Astrocyte of the cerebellum (primary cell): ENCODE results near the gene PRAME.
"Not testable (repeated sequence)": the region's sequence is repeated elsewhere in the genome, so short reads cannot be mapped to it uniquely, and the experiment has no call there.

Experiments
- DNase-seq: peaks from one replicate; pipeline ENCODE4 v3.0.0-alpha.2; 2011; ENCODE audit warnings: low read depth
- H3K4me3 ChIP-seq: 2 replicates; pipeline ENCODE4 v1.5.1; 2011; ENCODE audit warnings: mild to moderate bottlenecking, low read depth, low read length, moderate library complexity
- in situ Hi-C: cut with HindIII; loops from 2 replicates; pipeline ENCODE4 v1.10.0; 2017; ENCODE audit warnings: low sequenced_read_pairs
- TF ChIP-seq, protein P1 (sequence below): IDR thresholded peaks from 2 replicates; pipeline ENCODE4 v1.5.1; 2012; ENCODE audit warnings: low read length, low read depth, moderate library complexity, mild to moderate bottlenecking; ENCODE audit errors: missing control alignments

Gene PRAME

DNA sequence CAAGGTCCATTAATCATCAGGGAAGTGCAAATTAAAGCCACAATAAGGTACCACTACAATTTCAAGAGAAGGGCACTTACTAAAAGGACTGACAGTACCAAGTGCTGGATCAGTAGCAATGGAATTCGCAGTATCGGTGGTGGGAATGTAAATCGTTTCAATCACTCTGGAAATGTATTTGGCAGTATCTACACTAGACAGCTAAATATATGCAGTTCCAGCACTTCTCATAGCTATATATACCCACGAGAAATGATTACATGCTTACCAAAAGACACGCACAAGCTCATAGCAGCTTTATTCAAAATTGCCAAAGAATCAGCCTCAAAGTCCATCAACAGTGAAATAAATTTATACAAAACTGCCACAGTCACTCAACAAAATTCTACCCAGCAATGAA is 46.1 kb downstream of the PRAME start:
- TF ChIP-seq, protein P1, sequence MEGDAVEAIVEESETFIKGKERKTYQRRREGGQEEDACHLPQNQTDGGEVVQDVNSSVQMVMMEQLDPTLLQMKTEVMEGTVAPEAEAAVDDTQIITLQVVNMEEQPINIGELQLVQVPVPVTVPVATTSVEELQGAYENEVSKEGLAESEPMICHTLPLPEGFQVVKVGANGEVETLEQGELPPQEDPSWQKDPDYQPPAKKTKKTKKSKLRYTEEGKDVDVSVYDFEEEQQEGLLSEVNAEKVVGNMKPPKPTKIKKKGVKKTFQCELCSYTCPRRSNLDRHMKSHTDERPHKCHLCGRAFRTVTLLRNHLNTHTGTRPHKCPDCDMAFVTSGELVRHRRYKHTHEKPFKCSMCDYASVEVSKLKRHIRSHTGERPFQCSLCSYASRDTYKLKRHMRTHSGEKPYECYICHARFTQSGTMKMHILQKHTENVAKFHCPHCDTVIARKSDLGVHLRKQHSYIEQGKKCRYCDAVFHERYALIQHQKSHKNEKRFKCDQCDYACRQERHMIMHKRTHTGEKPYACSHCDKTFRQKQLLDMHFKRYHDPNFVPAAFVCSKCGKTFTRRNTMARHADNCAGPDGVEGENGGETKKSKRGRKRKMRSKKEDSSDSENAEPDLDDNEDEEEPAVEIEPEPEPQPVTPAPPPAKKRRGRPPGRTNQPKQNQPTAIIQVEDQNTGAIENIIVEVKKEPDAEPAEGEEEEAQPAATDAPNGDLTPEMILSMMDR = no peak
- no peak overlapping the region for H3K4me3 ChIP-seq
- in situ Hi-C loops = no loop called here
- DNase-seq = no peak

DNA sequence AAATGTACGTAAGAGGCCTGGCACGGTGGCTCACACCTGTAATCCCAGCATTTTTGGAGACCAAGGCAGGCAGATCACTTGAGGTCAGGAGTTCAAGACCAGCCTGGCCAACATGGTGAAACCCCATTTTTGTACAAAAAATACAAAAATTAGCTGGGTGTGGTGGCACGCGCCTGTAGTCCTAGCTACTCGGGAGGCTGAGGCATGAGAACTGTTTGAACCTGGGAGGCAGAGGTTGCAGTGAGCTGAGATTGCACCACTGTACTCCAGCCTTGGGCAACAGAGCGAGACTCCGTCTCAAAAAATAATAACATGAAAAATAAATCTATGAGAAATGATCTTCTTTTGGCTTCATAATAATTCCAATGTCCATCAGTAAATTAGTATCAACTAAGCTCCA is 48.2 kb downstream of the PRAME start:
- in situ Hi-C loops, H3K4me3 ChIP-seq, DNase-seq: not testable (repeated sequence)

DNA sequence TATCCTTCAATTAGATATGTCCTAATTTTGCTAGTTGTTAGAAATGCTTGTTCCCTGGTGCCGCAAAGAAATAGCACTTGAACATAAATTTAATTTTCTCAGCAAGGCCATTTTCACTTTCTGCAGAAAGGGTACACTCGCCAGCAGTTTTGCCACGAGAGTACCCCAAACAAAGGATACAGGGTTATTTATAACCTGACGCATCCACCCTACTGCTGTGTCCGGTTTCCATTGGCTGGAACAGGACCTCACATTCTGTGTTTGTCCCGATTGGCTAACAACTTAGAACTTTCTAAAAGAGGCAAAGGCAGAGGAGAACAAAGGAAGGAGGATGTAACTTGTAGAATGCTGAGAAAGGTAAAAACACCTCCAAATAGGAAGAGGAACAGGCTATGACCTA is 49.2 kb downstream of the PRAME start:
- H3K4me3 ChIP-seq, DNase-seq, in situ Hi-C loops: not testable (repeated sequence)

DNA sequence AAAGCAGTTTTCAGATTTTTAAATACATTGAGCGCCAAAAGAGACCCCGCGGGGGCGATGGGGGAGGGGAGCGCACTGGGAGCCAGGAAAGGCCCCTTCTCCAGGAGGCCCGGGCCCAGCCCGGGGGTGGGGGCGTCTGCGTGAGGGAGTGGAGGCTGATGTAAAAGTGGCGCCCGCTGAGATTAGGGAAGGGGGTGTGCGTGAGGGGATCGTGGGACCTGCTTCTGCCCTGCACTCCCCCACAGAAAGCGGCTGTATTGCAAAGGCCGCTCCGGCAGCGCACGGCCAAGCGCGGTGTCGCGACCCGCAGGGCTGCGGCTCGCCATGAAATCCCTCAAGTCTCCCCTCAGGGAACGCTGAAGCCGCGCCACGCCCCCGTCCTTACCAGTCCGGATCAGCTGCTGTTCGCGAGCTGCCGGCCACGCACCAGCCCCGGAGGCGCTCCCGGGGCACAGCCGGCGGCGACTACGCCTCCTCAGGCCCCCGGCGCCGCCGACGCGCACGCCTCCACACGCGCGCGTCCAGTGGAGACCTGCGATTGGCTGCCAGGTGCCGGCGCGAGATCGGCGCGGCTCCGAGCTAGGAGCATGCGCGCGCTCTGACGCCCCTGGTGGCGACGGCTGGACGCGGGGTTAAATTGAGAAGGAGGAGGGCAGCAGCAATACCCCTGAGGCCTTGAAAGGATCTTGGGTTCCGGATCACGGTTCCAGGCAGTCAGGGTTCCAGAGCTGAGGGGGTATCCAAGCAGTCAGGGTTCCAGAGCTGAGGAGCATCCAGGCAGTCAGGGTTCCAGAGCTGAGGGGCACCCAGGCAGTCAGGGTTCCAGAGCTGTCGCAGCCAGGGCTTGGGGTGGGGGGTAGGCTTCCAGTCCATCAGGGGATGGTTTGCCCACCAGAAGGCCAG is 50.5 kb downstream of the PRAME start, which contains the start of gene ZNF280B:
TSS of gene ZNF280B (minus strand) at position 469 of the 903 bp plus-strand sequence. CDS start 19,344 bp downstream, outside the sequence.
- in situ Hi-C loops = no loop called here
- peak; percentile 48 for DNase-seq
- TF ChIP-seq, protein P1 = peak; percentile 82
- H3K4me3 ChIP-seq = peak within 1 kb of the TSS; percentile 83

DNA sequence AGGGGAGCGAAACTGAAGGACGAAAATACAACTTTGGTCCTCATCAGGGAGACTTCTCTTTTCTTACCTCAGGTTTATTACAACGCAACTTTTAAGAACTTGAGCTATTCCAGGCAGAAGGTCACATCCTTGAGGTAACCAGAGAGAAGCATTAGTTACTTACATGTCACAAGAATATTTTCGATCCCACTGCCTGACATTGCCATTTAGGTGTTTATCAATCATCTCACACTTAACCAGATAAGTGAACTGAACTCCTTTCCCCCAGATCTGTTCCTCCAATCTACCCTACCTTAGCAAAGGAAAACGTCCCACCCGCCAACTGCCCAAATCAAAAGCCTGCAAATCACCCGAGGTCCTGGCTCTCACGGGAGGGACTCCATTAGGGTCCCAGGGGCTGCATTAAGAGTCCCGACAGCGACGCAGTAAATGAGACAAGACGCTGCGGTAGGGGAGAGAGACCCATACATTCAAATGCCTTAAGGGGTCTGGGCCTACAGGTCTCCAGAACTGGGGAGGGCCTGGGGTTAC is 51.3 kb downstream of the PRAME start:
- H3K4me3 ChIP-seq = peak overlapping the region; percentile 83
- TF ChIP-seq, protein P1 = no peak
- no peak for DNase-seq
- in situ Hi-C loops = no loop called here

DNA sequence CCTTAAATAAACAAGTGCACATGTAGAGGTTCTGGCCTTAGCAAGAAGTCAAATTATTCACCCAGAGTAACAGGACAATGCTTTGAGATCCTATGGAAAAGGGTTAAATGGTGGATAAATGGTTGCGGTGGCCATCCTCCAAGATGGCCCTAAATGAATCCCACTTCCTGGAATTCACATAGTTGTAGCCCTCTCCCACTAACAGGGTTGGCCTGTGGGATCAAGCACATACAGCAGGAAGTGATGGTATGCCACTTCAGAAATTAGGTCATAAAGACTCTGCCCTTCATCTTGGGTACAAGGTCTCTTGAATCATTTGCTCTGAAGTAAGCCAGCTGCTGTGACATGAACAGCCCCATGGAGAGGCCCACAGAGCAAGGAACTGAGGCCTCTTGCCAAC is 52.3 kb downstream of the PRAME start:
- no peak overlapping the region for H3K4me3 ChIP-seq
- in situ Hi-C loops = no loop called here
- TF ChIP-seq, protein P1 = no peak
- no peak for DNase-seq

DNA sequence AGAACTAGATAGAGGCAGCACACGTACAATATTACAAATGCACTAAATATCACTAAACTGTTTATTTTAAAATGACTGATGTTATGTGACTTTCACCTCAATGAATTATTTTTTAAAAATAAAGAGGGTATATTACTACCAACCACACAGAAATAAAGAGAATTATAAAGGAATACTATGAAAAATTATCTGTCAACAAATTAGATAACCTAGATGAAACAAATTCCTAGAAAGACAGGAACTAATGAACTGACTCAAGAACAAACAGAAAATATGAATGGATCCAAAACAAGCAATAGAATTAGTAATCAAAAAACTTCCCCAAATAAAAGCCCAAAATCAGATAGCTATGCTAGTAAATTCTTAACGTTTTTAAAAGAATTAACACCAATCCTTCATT is 60.8 kb downstream of the PRAME start:
- DNase-seq = no peak
- in situ Hi-C loops = no loop called here

More for the DNA sequence above, 60.8 kb downstream of the PRAME start:
- H3K4me3 ChIP-seq = no peak overlapping the region
- TF ChIP-seq, protein P1 = no peak
